SH-SY5Y (cell line): ENCODE results near the gene TMEM208.

ENCODE experiments used
- GATA2 ChIP-seq: IDR thresholded peaks from 2 replicates; pipeline ENCODE4 v1.6.1; 2011; ENCODE audit warnings: mild to moderate bottlenecking, low read depth, low read length
- GATA3 ChIP-seq: IDR thresholded peaks from 2 replicates; pipeline ENCODE4 v1.6.1; 2011; ENCODE audit warnings: low read depth, mild to moderate bottlenecking, low read length, moderate library complexity

GRCh38 chr16:67204076-67204475 is 22.9 kb upstream of the TMEM208 start:
- TF ChIP-seq GATA3, result no peak
- TF ChIP-seq GATA2, result no peak
